Stimulated activated CD8-positive, alpha-beta memory T cell treated with anti-CD3 and anti-CD28 coated beads, Interleukin-7, amount 100 ng/mL, for 24 hours (primary cell): Measurements from ENCODE around the gene CCSER1.

Experiments used
- DNase-seq: peaks from one replicate; pipeline ENCODE4 v3.0.0-alpha.2; 2020; ENCODE audit warnings: low read depth

Gene CCSER1

DNA sequence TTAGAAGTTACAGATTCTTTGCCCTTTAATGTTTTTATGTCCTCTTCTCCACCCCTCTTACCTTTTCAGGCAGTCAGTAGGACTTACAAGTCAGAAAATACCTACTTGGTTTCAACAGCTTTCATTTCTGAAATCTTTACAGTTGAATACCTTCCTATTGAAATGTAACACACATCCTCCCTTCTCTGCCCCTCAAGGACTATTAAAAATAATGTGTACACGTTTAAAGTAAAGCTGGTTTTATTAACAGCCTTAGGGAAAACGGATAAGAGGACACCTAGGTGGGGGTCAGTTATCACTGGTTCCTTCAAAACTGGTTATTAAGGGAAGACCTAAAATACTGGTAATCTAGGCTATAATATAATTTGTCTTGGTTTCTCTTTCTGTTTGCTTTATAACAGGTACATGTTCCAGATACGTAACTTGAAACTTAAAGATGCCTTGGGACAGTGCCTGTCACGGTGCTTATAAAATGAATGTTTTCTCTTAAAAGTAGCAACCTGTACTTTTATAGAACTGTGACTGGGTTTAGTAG, 1.8 kb downstream of the CCSER1 start:
- DNase-seq: no peak

- DNase-seq: no peak
These were observed 2.9 kb downstream of the CCSER1 start for GRCh38 chr4:90130076-90130475.

GRCh38 chr4:90137555-90137954, 10.4 kb downstream of the CCSER1 start:
- no peak for DNase-seq

- DNase-seq: no peak
These were observed 14.9 kb downstream of the CCSER1 start for GRCh38 chr4:90142081-90142480.

GRCh38 chr4:90145319-90145718, 18.1 kb downstream of the CCSER1 start:
- DNase-seq: no peak

GRCh38 chr4:90146306-90146705, 19.1 kb downstream of the CCSER1 start:
- DNase-seq: no peak

GRCh38 chr4:90148574-90149148, 21.5 kb downstream of the CCSER1 start:
- DNase-seq: no peak

DNA sequence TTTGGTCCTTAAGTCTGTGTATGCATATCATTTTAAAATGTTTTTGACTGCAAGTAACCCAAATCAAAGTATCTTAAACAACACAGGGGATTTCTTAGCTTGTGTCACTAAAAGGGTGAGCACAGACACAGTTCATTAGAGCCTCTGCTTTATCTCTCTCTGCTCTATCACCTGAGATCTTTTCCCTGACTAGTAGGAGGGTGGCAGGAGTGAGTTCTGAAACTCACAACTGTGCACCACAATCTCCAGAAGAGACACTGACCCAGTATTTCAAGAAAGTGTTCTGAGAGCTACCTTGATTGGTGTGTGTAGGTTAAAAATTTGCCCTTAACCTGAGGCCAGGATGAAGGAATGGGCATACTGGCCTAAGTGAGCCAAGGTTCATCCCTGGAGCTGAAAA, 24.8 kb downstream of the CCSER1 start:
- no peak for DNase-seq

DNA sequence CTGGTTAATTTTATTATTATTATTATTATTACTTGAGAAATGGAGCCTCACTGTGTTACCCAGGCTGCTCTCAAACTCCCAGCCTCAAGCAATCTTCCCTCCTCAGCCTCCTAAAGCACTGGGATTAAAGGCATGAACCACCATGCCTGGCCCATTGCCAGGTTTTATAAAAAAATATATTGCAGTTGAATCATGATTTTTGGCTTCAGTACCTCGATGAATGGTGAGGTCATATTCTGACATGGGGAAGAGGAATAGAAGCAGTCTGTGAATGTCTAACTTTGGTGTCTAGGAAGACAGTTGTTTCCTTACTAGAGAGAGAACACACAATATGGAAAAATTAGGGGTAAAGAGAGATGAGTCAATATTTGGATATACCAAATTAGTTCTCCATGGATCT, 32.0 kb downstream of the CCSER1 start:
- DNase-seq: no peak

DNA sequence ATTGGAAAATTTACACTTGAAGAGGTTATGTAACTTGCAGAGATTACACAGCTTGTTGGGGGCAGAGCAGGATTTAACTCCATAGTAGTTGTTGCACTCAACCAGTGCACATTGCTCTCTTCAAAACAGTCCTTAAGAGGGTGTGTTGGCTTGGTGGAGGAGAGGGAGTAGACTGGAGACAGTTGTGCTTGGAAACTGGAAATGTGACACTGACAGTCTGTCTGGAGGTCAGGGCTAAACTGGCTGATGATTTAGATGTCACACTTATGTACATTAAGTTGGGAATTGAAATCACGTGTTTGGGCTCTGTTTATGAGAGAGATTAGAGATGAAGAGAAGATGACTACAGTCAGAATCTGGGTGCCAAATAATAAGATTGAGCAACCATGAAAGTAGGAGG, 32.9 kb downstream of the CCSER1 start:
- DNase-seq: no peak

DNA sequence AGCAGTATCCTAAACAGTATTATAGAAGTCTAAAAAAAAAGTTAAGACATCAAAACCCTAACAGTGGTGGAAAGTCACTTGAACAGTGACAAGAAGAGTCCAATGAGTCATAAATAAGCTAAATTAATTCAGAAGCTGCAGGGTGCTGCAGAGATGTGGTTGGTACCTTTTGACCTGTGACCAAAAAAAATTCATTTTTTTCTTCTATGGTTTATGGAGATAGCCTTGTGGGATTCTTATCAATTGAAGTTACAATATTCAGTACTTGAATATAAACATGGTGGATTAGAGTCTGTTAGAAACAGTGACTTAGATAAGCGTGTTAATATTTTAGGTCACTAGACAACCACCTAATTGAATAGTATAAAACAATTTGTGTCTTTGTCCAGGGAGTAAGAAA, 35.4 kb downstream of the CCSER1 start:
- no peak for DNase-seq

DNA sequence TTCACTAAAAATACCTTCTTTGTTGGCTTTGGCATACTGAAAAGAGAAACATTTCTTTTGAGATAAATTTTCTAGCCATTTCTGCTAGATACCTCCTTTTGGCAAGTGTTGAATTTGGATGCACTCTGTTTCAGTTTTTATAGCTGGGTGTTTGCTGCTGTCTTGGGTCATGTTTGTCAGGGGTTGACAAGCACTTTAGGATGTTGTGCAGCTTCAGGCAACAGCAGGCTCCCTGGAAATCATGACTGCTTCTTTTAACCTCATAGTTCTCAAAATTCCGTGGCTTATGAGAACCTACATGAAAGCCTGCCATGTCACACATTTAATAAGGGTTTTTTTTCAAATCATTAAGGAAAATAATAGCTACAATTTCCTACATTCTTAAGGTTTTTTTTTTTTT, 36.7 kb downstream of the CCSER1 start:
- no peak for DNase-seq

- no peak for DNase-seq
These were observed 38.7 kb downstream of the CCSER1 start for GRCh38 chr4:90165883-90166282.

- no peak for DNase-seq
These were observed 44.3 kb downstream of the CCSER1 start for GRCh38 chr4:90171491-90171890.

DNA sequence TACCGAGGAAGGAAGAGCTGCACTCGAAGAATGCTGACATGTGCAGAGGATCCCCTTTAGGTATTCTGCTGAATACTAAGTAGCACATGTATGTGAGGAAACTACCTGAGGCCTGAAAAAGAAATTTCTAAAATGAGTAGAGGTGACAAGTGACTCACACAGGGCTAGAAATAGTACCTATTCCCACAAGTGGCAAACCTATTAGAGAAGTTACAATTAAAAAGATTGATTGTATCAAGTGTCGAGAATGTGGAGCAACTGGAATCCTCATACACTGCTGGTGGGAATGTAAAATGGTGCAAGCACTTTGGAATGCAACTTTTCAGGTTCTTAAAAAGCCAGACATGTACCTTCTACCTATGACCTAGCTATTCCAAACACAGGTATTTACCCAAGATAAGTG, 47.4 kb downstream of the CCSER1 start:
- DNase-seq: no peak

DNA sequence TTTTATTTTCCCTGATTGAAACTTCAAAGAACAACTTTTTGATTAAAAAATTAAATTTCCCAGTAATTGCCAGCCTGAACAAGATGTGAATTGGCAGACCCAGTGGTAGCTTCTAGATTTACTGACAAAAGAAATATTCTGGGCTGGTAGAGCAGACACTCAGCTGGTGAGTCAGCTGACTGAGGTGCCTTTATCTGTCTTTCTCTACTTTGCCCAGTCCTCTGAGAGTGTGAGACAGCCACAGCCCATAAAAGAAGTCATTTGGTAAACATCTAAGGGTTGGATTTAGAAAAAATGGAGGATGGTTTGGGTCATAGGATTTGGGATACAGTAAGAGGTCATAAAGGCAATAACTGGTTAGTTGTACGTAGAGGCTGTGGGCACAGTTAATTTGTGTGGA, 54.5 kb downstream of the CCSER1 start:
- no peak for DNase-seq

GRCh38 chr4:90183254-90183653, 56.1 kb downstream of the CCSER1 start:
- no peak for DNase-seq

GRCh38 chr4:90184560-90184959, 57.4 kb downstream of the CCSER1 start:
- DNase-seq: no peak

DNA sequence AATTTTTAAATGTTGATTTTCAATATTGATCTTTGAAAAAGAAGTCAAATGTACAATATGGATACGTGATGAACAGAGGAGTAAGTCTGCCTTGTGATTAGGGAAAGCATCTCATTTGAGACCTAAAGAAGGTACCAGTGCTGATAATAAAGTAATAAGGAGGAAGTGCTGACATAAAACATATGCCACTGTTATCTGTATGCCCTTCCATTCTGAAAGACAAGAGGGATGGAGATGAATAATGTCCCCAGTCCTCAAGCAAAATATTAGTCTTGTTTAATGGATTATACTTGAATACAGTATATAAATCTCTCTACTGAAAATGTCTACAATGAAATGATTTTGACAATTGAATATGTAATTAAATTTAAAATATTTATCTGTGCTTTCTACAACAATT, 58.2 kb downstream of the CCSER1 start:
- no peak for DNase-seq

DNA sequence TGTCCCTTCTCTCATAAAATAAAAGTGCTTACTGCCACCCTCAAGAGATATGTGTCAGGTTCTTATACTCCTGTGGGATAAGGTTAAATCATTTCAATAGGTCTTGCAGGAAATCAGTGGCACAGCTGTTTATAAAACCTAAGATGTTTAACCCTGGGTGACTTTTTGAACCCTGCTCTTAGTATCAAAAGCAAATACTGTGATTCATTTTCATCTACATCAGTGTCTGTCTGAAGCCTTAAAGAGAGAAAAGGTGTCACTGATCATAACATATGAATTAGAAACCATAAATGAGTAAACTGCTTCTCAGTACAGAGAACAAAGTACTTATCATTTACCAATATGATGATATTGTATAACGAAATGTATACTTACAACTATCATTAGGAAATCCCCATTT, 59.0 kb downstream of the CCSER1 start:
- DNase-seq: no peak

DNA sequence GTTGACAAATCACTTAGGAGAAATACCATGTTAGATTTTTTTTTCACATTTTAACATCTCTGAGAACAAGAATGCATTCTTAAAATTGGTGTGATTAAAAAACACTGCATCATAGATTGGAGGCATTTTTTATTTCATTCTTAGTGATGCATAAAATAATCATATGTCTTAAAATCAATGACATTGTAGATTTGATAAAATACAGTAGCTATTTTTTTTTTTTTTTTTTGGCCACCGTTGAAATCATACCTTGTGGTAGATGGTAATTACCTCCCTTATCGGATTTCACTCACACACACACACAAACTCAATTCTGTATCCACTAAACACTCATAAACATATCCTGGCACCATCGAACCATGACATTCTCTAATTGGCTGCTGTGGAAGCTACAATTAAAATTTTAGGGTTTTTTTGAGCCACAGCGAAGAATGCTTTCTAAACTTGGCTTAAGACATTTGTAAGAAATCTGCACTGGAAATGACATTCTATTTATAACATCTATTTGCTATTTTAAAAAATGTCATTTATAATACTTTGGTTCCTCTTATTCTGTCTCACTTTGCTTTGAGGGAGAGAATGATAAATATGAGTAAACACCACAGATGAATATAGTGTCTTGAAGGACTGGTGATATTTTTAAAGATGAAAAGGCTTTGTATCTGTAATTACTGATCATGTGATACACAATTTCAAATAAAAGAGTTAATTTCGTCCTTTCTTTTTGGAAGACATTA, 60.1 kb downstream of the CCSER1 start:
- DNase-seq: no peak

DNA sequence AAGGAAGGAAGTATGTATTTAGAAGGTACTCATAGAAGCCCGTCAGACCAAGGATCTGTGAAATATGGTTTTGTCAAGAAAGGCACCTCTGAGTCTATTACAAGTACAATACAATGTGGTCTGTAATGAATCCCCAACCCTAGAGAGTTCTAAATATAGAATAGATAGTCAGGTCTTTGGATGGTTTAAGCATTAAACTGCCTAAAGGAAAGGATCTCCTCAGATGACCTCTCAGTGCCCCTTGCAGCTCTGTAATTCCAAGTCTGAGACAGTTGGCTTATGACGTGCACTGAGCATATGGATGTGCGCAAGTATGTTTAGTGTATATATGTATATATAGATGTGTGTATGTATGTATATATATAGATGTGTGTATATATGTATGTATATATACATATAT, 62.0 kb downstream of the CCSER1 start:
- DNase-seq: no peak

- no peak for DNase-seq
These were observed 62.8 kb downstream of the CCSER1 start for GRCh38 chr4:90189946-90190345.

DNA sequence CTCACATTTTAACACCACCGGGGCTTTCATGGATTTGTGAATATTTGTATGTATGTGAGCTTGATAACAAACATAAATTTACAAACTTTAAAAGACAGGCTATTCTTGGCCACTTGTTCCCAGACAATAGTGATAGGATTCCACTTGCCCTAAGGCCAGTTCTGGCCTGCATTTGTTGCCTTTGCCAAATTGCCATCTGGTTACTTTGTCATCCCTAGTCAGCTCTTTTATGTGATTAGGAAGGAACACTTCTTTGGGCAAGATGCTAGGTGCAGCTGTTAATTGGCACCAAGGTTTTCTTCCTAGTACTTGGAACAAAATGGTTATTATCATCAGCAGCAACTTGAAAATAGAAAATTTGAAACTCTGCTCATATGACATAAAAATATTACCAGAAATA, 63.3 kb downstream of the CCSER1 start:
- no peak for DNase-seq
